Measurements from ENCODE around the gene SLC5A5. TPM values are rescaled to one million over a fixed set of nuclear protein-coding genes. Genes with fewer than 3 reads are reported as not detected.
A peak's percentile ranks its signal among the peaks of the same experiment; 100 is the strongest.

The SLC5A5 gene
- polyA plus RNA-seq (ENCODE audit: insufficient read length in 4 of 4): under 1 TPM in 2 of 4 donors, not detected in 2; 0.06 to 0.08 TPM

- DNase-seq (ENCODE audit: low read depth in 4 of 4, low spot score in 3 of 4): no peak
Observed at GRCh38 chr19:17871878-17872250, at the start of gene SLC5A5. TSS of gene SLC5A5 (plus strand) at chr19:17871945. CDS start at chr19:17872320, 375 bp downstream.

DNA sequence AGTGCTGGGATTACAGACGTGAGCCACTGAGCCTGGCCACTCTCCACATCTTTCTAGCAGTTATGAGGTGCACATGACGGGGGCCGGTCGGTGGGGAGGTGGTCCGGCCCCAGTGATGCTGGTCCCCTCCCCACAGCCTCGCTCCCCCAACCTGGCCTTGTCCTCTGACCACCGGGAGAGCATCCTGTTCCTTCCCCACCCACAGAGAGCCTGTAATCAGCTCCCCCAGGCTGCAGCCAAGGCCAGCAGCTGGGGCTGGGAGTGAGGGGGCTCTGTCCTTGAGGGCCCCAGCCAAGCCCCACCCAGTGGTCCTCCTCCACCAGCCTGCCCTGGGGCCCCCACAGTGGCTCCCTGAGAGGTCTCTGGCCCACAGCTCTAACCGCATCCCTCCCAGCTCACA lies 47.4 kb upstream of the SLC5A5 start:
- no peak for DNase-seq (ENCODE audit: low read depth in 4 of 4, low spot score in 3 of 4)

GRCh38 chr19:17826508-17827056 lies 45.2 kb upstream of the SLC5A5 start:
- no peak for DNase-seq (ENCODE audit: low read depth in 4 of 4, low spot score in 3 of 4)

DNA sequence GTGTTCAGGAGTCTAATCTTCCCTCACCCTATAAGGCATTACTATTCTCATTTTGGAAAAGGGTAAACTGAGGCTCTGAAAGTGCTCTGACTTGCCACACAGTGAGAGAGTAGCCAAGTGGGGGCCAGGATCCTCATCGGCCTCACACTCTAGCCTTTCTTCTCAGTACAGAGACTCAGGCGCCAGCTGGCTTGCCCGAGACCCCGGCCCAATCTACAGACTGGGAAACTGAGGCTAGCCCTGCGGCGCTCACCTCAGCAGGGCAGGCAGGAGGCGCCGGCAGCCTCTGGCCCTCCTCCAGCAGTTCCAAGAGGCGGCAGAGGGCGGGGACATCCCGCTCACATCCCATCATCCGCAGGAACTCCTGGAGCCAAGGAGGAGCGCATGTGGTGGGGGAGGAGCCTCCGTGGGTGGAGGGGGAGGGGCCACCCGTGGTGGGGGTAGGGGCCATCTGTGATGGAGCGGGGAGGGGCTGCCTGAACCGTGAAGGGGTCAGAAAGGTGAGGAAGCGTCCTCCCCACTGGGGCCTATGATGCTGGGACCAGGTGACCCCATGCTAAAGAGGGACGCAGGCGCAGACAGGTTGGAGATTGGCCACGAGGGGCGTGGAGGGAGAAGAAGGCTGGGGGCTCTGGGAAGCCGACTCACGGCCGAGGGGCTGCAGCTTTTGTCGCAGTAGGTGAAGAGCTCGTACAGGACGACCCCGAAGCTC lies 41.7 kb upstream of the SLC5A5 start:
- peak in 1 of 4 donors; percentile 26 for DNase-seq (ENCODE audit: low read depth in 4 of 4, low spot score in 3 of 4)

- peak in 2 of 4 donors; percentile 32 to 60 for DNase-seq (ENCODE audit: low read depth in 4 of 4, low spot score in 3 of 4)
Observed at GRCh38 chr19:17830567-17831418, 41.0 kb upstream of the SLC5A5 start.

GRCh38 chr19:17831419-17831888 lies 40.3 kb upstream of the SLC5A5 start:
- no peak for DNase-seq (ENCODE audit: low read depth in 4 of 4, low spot score in 3 of 4)

DNA sequence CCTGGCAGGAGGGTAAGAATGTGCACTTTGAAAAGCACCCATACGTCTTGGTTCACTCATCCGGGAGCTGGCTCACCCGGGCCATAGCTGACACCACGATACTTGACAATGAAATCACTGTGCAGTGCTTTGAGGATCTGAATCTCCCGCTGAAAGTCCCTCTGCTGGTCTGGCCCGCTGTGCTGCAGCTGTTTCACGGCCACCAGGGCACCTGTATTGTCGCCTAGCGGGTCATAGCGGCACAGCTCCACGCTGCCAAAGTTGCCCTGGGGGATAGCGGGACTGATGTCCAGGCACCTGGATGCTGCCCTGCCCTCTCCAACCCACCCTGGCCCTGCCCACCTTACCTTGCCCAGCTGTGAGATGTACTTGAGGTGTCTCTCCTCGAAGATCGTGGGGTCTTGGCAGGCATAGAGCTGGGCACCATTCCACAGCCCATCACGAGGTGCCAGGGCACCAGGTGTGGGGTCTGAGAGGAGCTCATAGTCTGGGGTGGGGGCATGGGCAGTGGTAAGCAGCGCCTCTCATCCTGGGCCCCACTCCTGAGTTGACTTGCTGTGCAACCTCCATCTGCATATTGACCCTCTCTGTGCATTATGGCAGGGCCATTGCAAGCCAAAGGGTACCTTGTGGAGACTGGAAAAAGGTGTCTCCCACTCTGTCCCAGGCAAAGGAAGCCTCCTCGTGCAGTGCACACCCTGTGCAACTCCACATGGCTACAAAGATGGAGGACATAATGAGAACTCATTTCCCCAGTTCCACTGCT lies 39.1 kb upstream of the SLC5A5 start:
- DNase-seq (ENCODE audit: low read depth in 4 of 4, low spot score in 3 of 4): no peak

DNA sequence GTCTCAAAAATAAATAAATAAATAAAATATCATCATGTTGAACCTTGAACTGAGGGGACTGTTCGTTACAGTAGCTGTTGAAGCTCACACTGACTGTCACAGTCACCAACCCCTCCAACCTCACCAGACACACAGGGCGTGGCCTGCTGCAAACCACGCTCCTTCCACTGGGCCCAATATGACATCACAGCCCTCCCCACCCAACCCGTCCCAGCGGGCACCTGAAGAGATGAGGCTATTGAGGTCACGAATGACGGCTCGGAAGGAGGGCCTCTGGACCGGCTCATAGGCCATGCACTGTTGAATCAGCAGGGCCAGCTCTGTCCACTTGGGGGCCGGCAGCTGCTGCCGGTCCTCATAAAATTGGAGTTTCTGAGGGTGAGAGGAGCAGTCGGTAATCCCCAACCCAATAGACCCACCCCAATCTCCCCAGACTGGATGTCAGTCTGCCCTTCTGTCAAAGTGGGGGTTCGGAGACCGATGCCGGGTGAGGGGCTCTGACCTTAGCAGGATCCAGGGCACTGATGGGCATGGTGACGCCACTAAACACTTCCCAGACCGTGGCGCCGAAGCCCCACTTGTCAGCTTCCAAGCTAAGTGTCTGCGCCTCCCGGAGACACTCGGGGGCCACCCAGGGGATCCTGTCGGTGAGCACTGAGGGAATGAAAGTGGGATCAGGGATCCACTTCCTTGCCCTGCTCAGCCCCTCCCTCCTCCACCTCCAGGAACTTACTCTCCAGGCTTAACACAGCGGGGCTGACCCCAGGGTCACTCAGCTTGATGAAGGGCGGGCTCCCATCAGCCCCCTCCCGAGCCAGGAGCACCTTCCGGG lies 37.2 kb upstream of the SLC5A5 start:
- DNase-seq (ENCODE audit: low read depth in 4 of 4, low spot score in 3 of 4): no peak

DNA sequence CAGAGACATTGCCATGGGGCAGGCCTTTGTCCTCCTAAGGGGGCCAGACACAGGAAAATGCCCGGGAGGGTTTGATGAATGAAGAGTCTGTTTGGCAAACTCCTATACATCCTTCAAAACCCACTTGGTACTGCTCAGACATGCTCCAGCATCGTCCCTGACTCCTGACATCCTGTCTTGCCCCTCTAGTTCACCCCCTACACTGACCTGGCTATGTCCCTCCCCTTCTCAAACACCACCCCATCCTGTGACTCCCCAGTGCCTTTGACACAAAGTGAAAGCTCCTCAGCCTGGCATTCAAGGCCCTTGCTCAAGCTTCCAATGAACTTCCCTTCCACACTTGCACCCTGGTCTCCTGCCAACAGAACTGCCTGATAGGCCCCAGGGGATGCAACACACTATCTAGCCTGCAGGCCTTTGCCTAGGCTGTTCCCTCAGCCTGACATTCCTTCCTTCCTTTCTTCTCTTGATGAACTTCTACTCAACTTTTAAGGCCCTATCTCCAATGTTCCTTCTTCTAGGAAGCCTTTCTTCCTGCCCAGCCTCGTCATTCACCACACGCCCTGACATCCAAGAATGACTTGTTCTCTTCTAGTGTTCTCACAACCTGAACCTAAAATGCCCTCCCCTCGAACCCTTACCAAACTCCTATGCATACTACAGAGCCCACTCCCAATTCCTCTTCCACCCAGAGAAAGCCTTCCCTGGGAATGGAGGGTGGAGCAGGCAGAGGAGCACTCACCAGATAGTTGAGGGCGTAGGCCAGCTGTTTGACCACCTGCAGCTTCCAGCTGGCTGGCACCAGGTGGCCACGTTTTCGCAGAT lies 36.4 kb upstream of the SLC5A5 start:
- no peak for DNase-seq (ENCODE audit: low read depth in 4 of 4, low spot score in 3 of 4)

DNA sequence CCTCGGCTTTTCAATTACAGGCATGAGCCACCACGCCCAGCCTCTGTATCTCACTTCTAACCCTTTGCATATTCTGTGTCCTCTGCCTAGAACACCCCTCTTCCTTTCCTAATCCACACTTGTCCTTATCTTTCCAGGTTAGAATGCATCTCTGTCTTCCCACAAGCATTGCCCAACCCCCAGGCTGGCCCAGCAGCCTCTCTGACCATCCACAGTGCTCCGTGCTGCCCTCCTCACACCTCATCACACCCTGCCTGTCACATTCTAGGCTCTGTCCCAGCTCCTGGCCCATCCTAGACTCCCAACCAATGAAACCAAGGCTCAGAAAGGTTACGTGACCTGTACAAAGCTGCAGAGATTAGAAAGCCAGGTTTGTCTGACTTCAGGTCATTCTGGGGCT lies 35.2 kb upstream of the SLC5A5 start:
- no peak for DNase-seq (ENCODE audit: low read depth in 4 of 4, low spot score in 3 of 4)

- no peak for DNase-seq (ENCODE audit: low read depth in 4 of 4, low spot score in 3 of 4)
Observed at GRCh38 chr19:17837972-17838371, 33.8 kb upstream of the SLC5A5 start.

DNA sequence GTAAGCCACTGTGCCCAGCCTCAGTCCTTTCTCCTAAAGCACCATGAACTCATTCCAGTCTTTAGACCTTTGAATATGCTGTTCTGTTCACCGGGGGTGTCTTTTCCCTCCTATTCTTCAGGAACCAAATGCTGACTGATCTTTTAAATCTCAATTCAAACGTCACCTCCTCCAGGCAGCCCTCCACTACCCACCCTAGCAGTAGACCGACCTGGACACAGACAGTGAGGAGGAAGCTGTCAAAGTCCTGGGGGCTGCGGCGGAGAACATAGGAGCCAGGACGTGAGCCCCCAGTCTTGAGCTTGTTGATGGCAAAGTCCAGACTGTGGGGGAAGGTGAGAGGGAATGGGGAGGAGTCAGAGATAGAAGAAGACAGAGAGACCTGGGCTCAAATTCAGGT lies 31.7 kb upstream of the SLC5A5 start:
- DNase-seq (ENCODE audit: low read depth in 4 of 4, low spot score in 3 of 4): no peak

DNA sequence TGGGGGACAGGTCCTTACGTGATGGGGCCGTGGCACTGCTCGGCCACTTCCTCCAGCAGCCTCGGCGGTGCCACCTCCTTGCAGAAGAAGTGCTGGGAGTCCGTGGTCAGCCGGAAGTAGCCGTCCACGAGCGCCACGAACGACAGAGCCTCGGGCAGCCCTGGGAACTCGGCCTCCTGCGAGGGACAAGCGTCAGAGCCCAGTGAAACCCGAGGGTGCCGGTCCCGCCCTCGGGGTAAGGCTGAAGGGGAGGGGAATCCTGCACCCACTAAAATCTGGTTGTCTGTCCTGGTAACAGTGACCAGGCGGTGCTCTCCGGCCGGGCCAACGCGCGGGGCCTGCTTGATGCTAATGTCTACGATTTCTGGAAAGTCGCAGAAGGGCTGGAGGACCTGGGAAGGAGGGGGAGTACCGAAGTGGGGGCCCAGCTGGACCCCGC lies 30.4 kb upstream of the SLC5A5 start:
- no peak for DNase-seq (ENCODE audit: low read depth in 4 of 4, low spot score in 3 of 4)

DNA sequence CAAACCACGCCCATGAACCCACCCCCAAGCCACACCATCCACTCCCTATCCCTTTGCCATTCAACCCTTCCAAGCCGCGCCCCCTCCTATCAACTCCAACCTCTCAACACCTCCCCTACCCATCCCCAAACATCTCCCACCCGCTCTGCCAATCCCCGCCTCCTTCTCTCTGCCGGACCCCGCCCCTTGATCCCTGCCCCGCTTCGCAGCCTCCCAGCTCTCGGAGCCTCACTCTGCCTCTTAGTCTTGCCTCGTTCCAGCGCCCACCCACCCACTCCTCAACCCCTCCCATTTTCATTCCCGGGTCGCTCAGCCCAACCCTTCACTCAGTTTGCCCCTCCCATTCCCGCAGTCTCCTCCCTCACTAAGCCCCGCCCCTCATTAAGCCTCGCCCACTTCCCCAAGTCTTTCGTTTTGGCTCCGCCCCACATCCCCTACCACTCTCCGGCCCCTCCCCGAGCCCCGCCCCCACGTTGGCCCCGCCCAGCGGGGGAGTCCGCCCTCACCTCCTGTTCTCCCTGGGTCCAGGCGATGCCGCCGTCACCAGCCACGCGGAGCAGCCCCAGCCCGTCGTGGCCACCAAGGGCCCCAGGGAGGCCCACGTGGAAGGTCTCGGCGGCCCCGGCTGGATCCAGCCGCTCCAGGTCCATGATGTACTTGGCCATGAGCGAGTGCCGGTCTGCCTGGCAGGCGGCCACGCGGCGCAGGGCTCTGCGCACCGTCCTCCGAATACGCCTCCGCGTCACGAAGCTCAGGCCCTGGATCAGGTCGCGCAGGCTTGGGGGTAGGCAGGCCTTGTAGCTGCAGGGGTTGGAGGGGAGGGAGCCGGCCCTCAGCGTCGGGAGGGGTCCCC lies 29.7 kb upstream of the SLC5A5 start:
- peak in 2 of 4 donors; percentile 78 to 79 for DNase-seq (ENCODE audit: low read depth in 4 of 4, low spot score in 3 of 4)

- DNase-seq (ENCODE audit: low read depth in 4 of 4, low spot score in 3 of 4): no peak
Observed at GRCh38 chr19:17842663-17843291, 29.0 kb upstream of the SLC5A5 start.

GRCh38 chr19:17843292-17843827 lies 28.4 kb upstream of the SLC5A5 start:
- no peak for DNase-seq (ENCODE audit: low read depth in 4 of 4, low spot score in 3 of 4)

GRCh38 chr19:17843908-17844490 lies 27.7 kb upstream of the SLC5A5 start:
- DNase-seq (ENCODE audit: low read depth in 4 of 4, low spot score in 3 of 4): no peak

All from left renal pelvis (tissue), 4 donors.